ENCODE data around the gene SPATA46.

SPATA46 gene

DNA sequence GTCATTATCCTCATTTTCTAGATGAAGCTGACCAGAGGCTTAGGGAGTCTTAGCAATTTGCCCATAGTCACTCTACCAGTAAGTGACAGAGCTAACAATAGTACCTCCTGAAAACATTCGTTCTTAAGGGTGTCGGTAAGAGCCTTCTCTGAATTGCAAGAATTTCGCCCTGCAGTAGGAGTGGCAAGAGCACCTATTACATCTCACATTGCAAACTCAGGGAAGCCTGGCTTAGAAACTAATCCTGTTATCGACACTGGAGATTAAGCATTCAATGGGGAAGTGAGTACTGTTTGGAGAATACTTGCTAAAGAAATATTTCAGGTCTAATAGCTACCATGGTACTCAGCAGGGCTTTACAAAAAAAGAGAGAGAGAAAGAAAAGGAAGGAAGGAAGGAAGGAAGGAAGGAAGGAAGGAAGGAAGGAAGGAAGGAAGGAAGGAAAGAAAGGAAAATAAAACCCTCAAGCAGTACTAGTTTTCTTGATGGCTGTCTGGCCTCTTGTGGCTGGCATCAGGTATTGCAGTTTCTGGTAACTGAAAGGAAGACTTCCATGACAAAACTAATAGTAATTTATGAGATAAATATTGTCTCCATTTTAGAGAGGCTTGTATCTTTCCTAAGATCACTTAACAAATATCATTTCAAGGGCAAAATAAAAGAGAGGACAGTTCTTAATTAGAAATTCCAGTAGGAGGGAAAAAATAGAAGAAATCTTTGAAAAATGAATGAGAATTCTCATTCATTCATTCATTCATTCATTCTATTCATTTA is 15.3 kb upstream of the SPATA46 start:
- H3K4me3 ChIP-seq (ENCODE audit: insufficient read depth, low read depth, low read length): no peak overlapping the region
- no peaks in the 10 kb centered on the region for H3K9me3 ChIP-seq (ENCODE audit: control insufficient read depth, low read length)
- peak overlapping the region; percentile 62 for H3K27ac ChIP-seq (ENCODE audit: insufficient read depth, low read depth, low read length, poor library complexity, severe bottlenecking)
- peaks cover 37% of the 10 kb centered on the region for H3K4me1 ChIP-seq (ENCODE audit: control insufficient read depth, insufficient read depth, low read length)
- 40 to 64% methylated on average over 4 of the region's 4 CpGs for WGBS, 2 experiments
- no peaks in the 10 kb centered on the region for H3K36me3 ChIP-seq (ENCODE audit: control insufficient read depth, insufficient read depth, low read length)
- no peaks in the 10 kb centered on the region for H3K27me3 ChIP-seq (ENCODE audit: control insufficient read depth, insufficient read depth, low read length, poor library complexity, severe bottlenecking)

DNA sequence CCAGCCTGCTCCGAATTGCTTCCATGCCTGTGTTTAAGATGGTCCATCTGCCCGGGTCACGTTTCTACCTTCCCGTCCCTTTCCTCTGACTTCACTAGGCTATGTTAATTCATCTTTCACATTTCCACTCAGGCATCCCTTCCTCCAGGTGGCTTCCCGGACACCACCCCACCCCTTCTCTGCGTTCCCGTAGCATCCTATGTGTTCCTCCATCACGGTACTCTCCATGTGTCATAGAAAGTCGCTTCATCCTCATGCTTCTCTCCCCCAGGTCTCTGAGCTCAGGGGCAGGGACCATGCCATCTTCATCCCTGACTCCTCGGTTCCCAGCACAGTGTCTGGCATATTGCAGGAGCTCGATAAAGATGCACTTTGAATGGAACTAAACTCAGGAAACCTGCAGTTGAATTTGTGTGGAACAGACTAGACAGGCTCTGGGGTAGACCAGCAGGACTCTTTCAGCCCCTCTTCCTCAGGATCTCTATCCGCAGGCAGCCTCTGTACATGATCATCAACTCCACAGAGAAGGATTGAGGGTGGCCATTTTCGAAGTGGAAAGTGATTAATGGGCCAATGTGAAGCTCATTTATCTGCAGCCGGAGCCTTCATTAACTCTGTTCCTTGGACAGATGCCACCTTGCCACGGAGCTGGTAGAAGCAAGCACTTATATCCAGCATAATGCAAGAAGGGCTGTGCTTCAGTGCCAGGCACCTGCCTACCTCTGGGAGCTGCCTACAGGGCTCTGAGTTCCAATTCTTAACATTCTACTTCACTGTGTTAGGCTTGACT is 13.9 kb upstream of the SPATA46 start:
- Histone ChIP-seq H3K4me1 (ENCODE audit: control insufficient read depth, insufficient read depth, low read length) (peaks cover 37% of the 10 kb centered on the region), H3K9me3 (ENCODE audit: control insufficient read depth, low read length) (no peaks in the 10 kb centered on the region), H3K27ac (ENCODE audit: insufficient read depth, low read depth, low read length, poor library complexity, severe bottlenecking) (no peak overlapping the region), H3K27me3 (ENCODE audit: control insufficient read depth, insufficient read depth, low read length, poor library complexity, severe bottlenecking) (no peaks in the 10 kb centered on the region), H3K4me3 (ENCODE audit: insufficient read depth, low read depth, low read length) (no peak overlapping the region), H3K36me3 (ENCODE audit: control insufficient read depth, insufficient read depth, low read length) (no peaks in the 10 kb centered on the region)
- WGBS, 2 experiments: 86 to 87% methylated on average over 15 of the region's 15 CpGs

DNA sequence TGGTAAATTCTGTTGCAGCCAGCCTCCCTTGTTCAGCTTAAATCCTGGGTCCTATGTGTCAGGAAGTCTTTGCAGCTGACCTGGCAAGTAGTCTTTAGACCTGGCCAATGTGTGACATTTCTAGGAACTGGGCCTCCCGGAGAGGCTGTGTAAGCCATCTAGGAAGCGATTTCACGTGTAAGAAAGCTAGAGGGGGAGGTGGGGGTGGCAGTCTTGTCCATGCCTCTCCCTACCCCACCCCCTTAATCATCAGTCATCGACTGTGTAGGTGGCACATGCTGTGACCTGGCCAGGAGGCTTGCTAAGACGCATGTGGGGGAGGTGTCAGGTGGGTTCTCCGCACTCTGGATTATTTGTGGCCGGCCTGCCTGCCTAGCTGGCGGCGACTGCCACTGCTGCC is 13.3 kb upstream of the SPATA46 start:
- 78 to 83% methylated on average over 9 of the region's 9 CpGs for WGBS, 2 experiments
- Histone ChIP-seq H3K4me3 (ENCODE audit: insufficient read depth, low read depth, low read length) (no peak overlapping the region), H3K27ac (ENCODE audit: insufficient read depth, low read depth, low read length, poor library complexity, severe bottlenecking) (no peak overlapping the region), H3K9me3 (ENCODE audit: control insufficient read depth, low read length) (no peaks in the 10 kb centered on the region), H3K4me1 (ENCODE audit: control insufficient read depth, insufficient read depth, low read length) (peaks cover 37% of the 10 kb centered on the region), H3K36me3 (ENCODE audit: control insufficient read depth, insufficient read depth, low read length) (no peaks in the 10 kb centered on the region), H3K27me3 (ENCODE audit: control insufficient read depth, insufficient read depth, low read length, poor library complexity, severe bottlenecking) (no peaks in the 10 kb centered on the region)

DNA sequence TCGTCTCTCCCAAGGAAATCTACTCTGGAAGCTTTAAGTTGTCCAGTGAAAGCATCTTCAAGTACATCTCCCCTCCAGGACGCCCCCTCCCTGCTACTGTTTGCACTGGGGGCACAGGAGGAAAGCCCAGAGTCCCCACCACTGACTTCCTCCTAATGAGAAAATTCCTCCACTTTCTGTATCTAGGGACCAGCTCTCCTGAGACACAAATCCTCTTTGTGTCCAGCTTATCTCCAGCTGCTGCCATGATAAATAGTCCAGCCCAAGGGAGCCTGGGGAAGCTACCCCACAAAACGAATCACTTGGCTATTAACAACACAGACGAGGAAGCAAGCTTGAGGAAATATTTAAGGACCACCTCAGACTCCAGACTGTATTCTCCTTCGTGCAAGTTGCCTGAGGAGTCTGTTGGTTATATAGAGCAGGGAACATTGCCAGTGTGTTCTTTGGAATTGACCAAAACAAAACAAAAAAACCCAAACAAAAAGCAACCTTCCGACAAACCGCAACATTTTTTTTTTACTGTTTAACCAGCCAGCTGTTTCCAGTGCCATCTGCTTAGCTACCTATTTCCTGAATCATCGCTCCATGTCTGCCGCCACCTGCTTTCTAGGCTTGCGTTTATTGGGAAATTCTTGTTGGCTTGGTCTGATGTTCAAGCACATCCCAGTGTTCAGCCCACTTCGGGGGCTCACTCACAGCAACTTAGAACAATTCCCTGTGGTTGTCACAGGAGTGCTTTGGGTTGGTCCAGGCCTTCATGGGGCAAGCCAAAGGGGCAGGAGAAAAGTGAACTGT is 12.6 kb upstream of the SPATA46 start:
- no peaks in the 10 kb centered on the region for H3K27me3 ChIP-seq (ENCODE audit: control insufficient read depth, insufficient read depth, low read length, poor library complexity, severe bottlenecking)
- no peak overlapping the region for H3K4me3 ChIP-seq (ENCODE audit: insufficient read depth, low read depth, low read length)
- H3K9me3 ChIP-seq (ENCODE audit: control insufficient read depth, low read length): no peaks in the 10 kb centered on the region
- H3K36me3 ChIP-seq (ENCODE audit: control insufficient read depth, insufficient read depth, low read length): no peaks in the 10 kb centered on the region
- 80 to 81% methylated on average over 11 of the region's 11 CpGs for WGBS, 2 experiments
- peak overlapping the region; percentile 81 for H3K27ac ChIP-seq (ENCODE audit: insufficient read depth, low read depth, low read length, poor library complexity, severe bottlenecking)
- H3K4me1 ChIP-seq (ENCODE audit: control insufficient read depth, insufficient read depth, low read length): peaks cover 44% of the 10 kb centered on the region

DNA sequence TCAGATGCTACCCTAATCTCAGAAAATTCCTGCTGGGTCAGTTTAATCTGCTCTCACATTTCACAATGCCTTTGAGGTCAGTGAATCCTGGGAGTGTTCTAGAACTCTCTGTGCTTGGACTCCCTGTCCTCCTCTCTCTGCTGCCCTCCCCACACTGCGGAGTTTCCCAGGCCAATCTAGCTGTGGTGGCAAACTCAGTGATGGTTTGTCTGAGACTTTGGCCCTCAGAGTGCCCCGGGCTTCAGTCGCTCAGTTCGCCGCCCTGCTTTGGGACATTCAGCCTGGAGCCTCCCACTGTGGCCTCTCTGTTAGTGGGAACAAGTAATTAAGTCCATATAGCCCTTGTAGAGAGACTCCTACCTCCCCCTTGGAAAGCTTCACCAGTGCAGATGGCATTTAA is 12.0 kb upstream of the SPATA46 start:
- H3K27ac ChIP-seq (ENCODE audit: insufficient read depth, low read depth, low read length, poor library complexity, severe bottlenecking): peak overlapping the region; percentile 81
- H3K4me3 ChIP-seq (ENCODE audit: insufficient read depth, low read depth, low read length): no peak overlapping the region
- H3K9me3 ChIP-seq (ENCODE audit: control insufficient read depth, low read length): no peaks in the 10 kb centered on the region
- H3K27me3 ChIP-seq (ENCODE audit: control insufficient read depth, insufficient read depth, low read length, poor library complexity, severe bottlenecking): no peaks in the 10 kb centered on the region
- H3K36me3 ChIP-seq (ENCODE audit: control insufficient read depth, insufficient read depth, low read length): no peaks in the 10 kb centered on the region
- WGBS, 2 experiments: 82 to 83% methylated on average over 5 of the region's 5 CpGs
- H3K4me1 ChIP-seq (ENCODE audit: control insufficient read depth, insufficient read depth, low read length): peaks cover 50% of the 10 kb centered on the region

DNA sequence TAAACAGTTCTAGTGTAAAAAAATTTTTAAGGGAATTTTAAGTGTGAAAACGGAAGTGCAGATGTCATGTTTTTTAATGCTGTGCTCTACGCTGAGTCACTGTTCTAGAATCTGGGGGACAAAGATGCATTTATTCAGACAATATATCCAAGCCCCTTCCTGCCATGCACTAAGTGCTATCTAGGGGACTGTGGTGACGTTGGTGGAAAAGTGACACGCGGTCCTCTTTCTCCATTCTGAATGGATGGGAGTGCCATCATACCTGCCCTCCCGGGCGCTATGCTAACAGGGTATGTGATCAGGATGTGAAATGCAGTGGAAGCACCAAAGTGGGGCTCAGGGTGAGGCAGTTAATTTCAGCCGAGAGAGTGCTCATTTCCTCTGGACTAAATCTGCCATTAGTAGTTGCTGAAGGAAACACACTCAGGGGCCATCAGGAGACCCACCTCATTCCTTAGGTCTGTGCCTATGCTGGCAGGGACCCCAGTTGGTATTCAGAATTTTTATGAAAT is 11.5 kb upstream of the SPATA46 start:
- 95% methylated on average over 8 of the region's 8 CpGs for WGBS, 2 experiments
- no peaks in the 10 kb centered on the region for H3K27me3 ChIP-seq (ENCODE audit: control insufficient read depth, insufficient read depth, low read length, poor library complexity, severe bottlenecking)
- peaks cover 55% of the 10 kb centered on the region for H3K4me1 ChIP-seq (ENCODE audit: control insufficient read depth, insufficient read depth, low read length)
- H3K4me3 ChIP-seq (ENCODE audit: insufficient read depth, low read depth, low read length): no peak overlapping the region
- peak overlapping the region; percentile 81 for H3K27ac ChIP-seq (ENCODE audit: insufficient read depth, low read depth, low read length, poor library complexity, severe bottlenecking)
- no peaks in the 10 kb centered on the region for H3K36me3 ChIP-seq (ENCODE audit: control insufficient read depth, insufficient read depth, low read length)
- H3K9me3 ChIP-seq (ENCODE audit: control insufficient read depth, low read length): no peaks in the 10 kb centered on the region

DNA sequence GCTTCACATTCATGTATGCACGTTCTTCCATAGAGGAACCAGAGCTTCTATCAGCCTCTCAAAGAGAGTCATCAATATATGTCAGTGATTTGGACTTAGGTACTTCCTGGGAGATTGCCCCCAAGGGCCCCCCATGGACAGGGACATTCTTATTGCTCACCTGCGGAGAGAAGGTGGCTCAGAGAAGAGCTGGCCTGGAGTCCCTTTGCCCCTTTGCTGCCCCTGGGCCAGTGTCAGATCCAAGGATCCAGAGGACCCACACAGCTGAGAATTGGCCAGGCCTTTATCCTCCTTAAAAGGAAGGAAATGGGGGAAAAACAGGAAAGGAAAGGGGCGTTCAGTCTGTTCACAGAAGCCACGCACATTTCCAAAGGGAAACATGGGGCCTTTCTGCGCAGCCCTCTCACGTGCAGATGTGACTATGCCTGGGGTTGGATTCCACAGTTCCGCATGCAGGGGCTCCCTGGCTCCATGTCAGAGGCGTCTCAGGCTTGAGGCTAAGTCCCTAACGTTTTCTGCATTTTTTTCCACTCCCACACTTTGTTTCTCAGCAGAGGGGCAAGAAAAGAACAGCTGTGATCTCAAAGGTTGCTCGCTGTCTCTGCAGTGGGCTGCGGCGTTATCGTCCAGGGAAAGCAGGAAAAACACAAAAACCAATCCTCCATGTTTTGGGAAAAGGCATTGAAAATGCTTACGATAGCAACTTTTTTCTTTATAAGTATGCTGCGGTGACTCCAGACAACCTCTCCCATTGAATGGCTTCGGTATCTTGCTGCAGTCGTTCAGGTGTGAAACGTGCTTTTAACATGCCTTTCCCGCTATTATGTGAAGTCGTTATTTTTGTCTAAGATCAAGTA is 10.8 kb upstream of the SPATA46 start:
- H3K9me3 ChIP-seq (ENCODE audit: control insufficient read depth, low read length): no peaks in the 10 kb centered on the region
- H3K36me3 ChIP-seq (ENCODE audit: control insufficient read depth, insufficient read depth, low read length): peaks cover 1% of the 10 kb centered on the region
- 89 to 91% methylated on average over 20 of the region's 20 CpGs for WGBS, 2 experiments

DNA sequence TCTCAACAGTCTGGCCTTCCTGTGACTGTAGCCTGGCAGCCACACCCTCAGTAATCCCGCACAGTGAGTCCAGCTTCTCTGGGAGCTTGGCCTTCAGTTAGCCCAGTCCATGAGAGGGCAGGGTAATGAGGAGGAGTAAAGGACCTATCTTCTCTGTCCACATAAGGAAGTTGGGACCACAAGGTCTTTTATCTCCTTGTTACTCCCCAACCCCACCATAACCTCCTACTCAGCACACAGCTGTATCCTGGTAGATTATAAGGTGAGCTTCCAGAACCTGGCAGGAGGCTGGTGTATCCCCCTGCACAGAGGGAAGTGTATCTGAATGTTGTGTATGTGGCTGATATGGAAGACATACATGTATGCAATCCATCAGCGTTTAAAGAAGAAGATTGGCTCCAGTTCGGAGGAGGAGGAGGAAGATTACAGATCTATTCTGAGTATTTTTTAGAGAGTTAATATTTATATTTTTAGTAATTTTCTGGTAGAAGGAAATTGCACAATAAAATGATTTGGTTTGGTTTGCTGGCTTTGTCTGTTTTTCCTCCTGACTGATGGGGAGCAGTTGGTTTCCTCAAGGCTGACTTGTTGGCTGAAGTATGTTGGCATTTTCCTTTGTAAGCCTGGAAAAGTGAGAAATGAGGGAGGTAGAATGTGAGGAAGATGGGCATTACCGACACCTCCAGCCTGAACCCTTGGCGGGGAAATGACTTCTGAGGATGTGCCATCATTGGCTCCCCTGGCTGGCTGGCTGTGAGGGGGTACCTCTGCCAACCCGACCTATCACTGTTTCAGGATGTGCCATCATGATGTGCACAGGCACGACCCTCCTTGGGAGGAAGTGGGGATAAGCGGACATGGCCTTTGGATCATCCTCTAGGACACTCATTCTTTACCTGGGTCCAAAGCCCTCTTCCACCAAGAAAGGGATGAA is 9.9 kb upstream of the SPATA46 start:
- H3K9me3 ChIP-seq (ENCODE audit: control insufficient read depth, low read length): no peaks in the 10 kb centered on the region
- no peak overlapping the region for H3K4me3 ChIP-seq (ENCODE audit: insufficient read depth, low read depth, low read length)
- no peak overlapping the region for H3K27ac ChIP-seq (ENCODE audit: insufficient read depth, low read depth, low read length, poor library complexity, severe bottlenecking)
- 83 to 86% methylated on average over 8 of the region's 8 CpGs for WGBS, 2 experiments
- peaks cover 6% of the 10 kb centered on the region for H3K36me3 ChIP-seq (ENCODE audit: control insufficient read depth, insufficient read depth, low read length)
- H3K27me3 ChIP-seq (ENCODE audit: control insufficient read depth, insufficient read depth, low read length, poor library complexity, severe bottlenecking): no peaks in the 10 kb centered on the region
- peaks cover 58% of the 10 kb centered on the region for H3K4me1 ChIP-seq (ENCODE audit: control insufficient read depth, insufficient read depth, low read length)

More for the DNA sequence above, 10.8 kb upstream of the SPATA46 start:
- H3K27me3 ChIP-seq (ENCODE audit: control insufficient read depth, insufficient read depth, low read length, poor library complexity, severe bottlenecking): no peaks in the 10 kb centered on the region
- H3K27ac ChIP-seq (ENCODE audit: insufficient read depth, low read depth, low read length, poor library complexity, severe bottlenecking): no peak overlapping the region
- H3K4me3 ChIP-seq (ENCODE audit: insufficient read depth, low read depth, low read length): no peak overlapping the region
- peaks cover 58% of the 10 kb centered on the region for H3K4me1 ChIP-seq (ENCODE audit: control insufficient read depth, insufficient read depth, low read length)

DNA sequence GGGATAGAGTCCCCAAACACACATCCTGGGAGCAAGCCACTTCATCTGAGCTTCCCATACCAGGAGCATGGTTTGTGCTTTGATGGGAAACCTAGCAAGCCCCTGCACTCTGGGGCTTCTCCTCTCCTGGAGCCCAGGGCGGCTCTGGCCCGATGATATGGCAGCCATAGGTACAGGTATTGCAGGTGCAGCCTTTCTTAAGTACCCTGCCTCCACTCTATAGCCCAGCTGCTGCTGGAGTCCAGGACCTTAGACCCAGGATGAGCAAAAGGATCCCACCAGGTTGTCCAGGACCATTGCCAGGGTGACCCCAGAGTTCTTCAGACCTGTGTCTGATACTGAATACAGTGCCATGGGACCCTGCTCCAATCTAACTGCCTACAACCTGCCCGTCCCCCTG is 9.0 kb upstream of the SPATA46 start:
- no peaks in the 10 kb centered on the region for H3K27me3 ChIP-seq (ENCODE audit: control insufficient read depth, insufficient read depth, low read length, poor library complexity, severe bottlenecking)
- no peak overlapping the region for H3K4me3 ChIP-seq (ENCODE audit: insufficient read depth, low read depth, low read length)
- H3K27ac ChIP-seq (ENCODE audit: insufficient read depth, low read depth, low read length, poor library complexity, severe bottlenecking): no peak overlapping the region
- H3K9me3 ChIP-seq (ENCODE audit: control insufficient read depth, low read length): no peaks in the 10 kb centered on the region
- H3K36me3 ChIP-seq (ENCODE audit: control insufficient read depth, insufficient read depth, low read length): peaks cover 6% of the 10 kb centered on the region
- H3K4me1 ChIP-seq (ENCODE audit: control insufficient read depth, insufficient read depth, low read length): peaks cover 57% of the 10 kb centered on the region
- WGBS, 2 experiments: 80 to 81% methylated on average over 3 of the region's 3 CpGs

Data from ectodermal cell (in vitro differentiated cells).